K562 (cell line): ENCODE results near the gene TET2. TPM values are rescaled to one million over a fixed set of nuclear protein-coding genes. Genes with fewer than 3 reads are reported as not detected.

Experiments used
- ATAC-seq: fragments of 200-7000 bp; cut with Tn5 transposase; 3 replicates; pipeline ENCODE4 v1.9.1; 2020; ENCODE audit warnings: moderate library complexity
- BruUV-seq: library from RNA; stranded (reverse); fragments of 400-500 nt; replicated peaks from 2 replicates; lab custom pipeline; 2021; lab: Mats Ljungman, UMichigan
- CTCF ChIA-PET: fragments of 300-600 bp; formaldehyde crosslinking; extraction: SDS; loops from one replicate; lab custom pipeline; 2021; ENCODE audit warnings: low intra/inter-chr PET ratio; lab: Yijun Ruan, JAX
- POLR2A ChIA-PET: fragments of 300-600, 350-650 bp; sonication (Branson Sonifier 250); formaldehyde crosslinking; extraction: SDS; loops from one replicate; lab custom pipeline; 2021; ENCODE audit warnings: antibody characterized with exemption, inconsistent platforms; lab: Yijun Ruan, JAX
- DNase-seq, 4 experiments: peaks; one replicate each; pipeline versions ENCODE4 v3.0.0 to v3.0.0-alpha.2; 2011 to 2018; ENCODE audit warnings: low spot score in 3 of 4, mixed read lengths in 3 of 4; ENCODE audit errors: extremely low read depth in 1 of 4
- FAIRE-seq: peaks from 2 replicates; lab custom pipeline; 2011; peaks lifted over from hg19 to GRCh38; lab: Jason Lieb, UNC
- H2AFZ ChIP-seq: 2 replicates; pipeline ENCODE4 v1.6.0; 2011; ENCODE audit warnings: low read depth, low read length, control low read depth, inconsistent platforms
- H3K27ac ChIP-seq: fragments of 200-600 bp; 3 replicates; pipeline ENCODE4 v1.8.0; 2011; ENCODE audit warnings: low read depth, mild to moderate bottlenecking, control low read depth, inconsistent platforms, low read length, moderate library complexity, mixed read lengths; ENCODE audit errors: extremely low read depth
- H3K27me3 ChIP-seq, 2 experiments: fragments of 300-600 bp in 1 of 2; 2 replicates in 1 of 2; 3 replicates in 1 of 2; pipeline versions ENCODE4 v1.6.0 to v1.8.0; 2011; ENCODE audit warnings: inconsistent platforms in 2 of 2, low read length in 2 of 2, mild to moderate bottlenecking in 1 of 2, mixed read lengths in 1 of 2, moderate library complexity in 1 of 2; ENCODE audit not compliant: control insufficient read depth in 2 of 2, insufficient read depth in 2 of 2
- H3K36me3 ChIP-seq: fragments of 300-600 bp; 3 replicates; pipeline ENCODE4 v1.8.0; 2011; ENCODE audit warnings: mild to moderate bottlenecking, low read length, inconsistent platforms; ENCODE audit not compliant: control insufficient read depth, insufficient read depth
- H3K4me1 ChIP-seq, 2 experiments: fragments of 200-600 bp in 1 of 2; replicated peaks in 1 of 2; 2 replicates in 1 of 2; 3 replicates in 1 of 2; pipeline versions ENCODE4 v1.5.1 to v1.8.0; 2011; ENCODE audit warnings: inconsistent platforms in 2 of 2, low read length in 2 of 2, mild to moderate bottlenecking in 1 of 2, mixed read lengths in 1 of 2, moderate library complexity in 1 of 2; ENCODE audit not compliant: control insufficient read depth in 2 of 2, insufficient read depth in 2 of 2
- H3K4me2 ChIP-seq: 2 replicates; pipeline ENCODE4 v1.6.1; 2011; ENCODE audit warnings: low read length, control low read depth, inconsistent platforms, mixed read lengths; ENCODE audit not compliant: insufficient read depth
- H3K4me3 ChIP-seq: fragments of 200-600 bp; sonication (generic), shearing (Covaris generic); 2 replicates; pipeline ENCODE4 v1.5.1; 2016; ENCODE audit warnings: control low read depth, inconsistent platforms
- H3K79me2 ChIP-seq: fragments of 200-600 bp; 3 replicates; pipeline ENCODE4 v1.8.0; 2011; ENCODE audit warnings: low read length, inconsistent platforms; ENCODE audit not compliant: control insufficient read depth, insufficient read depth
- H3K9ac ChIP-seq, 2 experiments: 2 replicates each; pipeline versions ENCODE4 v1.6.0 to v1.6.1; 2011; ENCODE audit warnings: low read depth in 2 of 2, low read length in 2 of 2, control low read depth in 1 of 2, inconsistent platforms in 1 of 2, mild to moderate bottlenecking in 1 of 2, mixed read lengths in 1 of 2; ENCODE audit not compliant: insufficient read depth in 1 of 2
- H3K9me1 ChIP-seq: one replicate; pipeline ENCODE4 v1.6.0; 2011; ENCODE audit warnings: inconsistent platforms, mild to moderate bottlenecking, low read length, moderate library complexity; ENCODE audit not compliant: control insufficient read depth, insufficient read depth
- H3K9me3 ChIP-seq: replicated peaks from 2 replicates; pipeline ENCODE4 v1.5.1; 2011; ENCODE audit warnings: low read depth, low read length, inconsistent platforms; ENCODE audit not compliant: control insufficient read depth, insufficient read depth
- H4K20me1 ChIP-seq: replicated peaks from 2 replicates; pipeline ENCODE4 v1.6.1; 2011; ENCODE audit warnings: low read length, inconsistent platforms, mixed read lengths; ENCODE audit not compliant: control insufficient read depth, insufficient read depth
- CCAR2 ChIP-seq: fragments of 200-400 bp; formaldehyde crosslinking; IDR thresholded peaks from 2 replicates; pipeline ENCODE4 v1.6.1; 2017; ENCODE audit warnings: mild to moderate bottlenecking, low read depth, low read length
- WGBS: fragments of 100-300 bp; shearing (Covaris generic); methylation state at CpG from one replicate; pipeline ENCODE4 v1.1.6; 2016; ENCODE audit warnings: low coverage, mixed read lengths; ENCODE audit not compliant: insufficient coverage; ENCODE audit errors: missing lambda C conversion rate; 5-methylcytosine and 5-hydroxymethylcytosine counted together
- in situ Hi-C: fragments of 300-500 bp; cut with MboI; formaldehyde crosslinking; loops from 4 replicates; pipeline ENCODE4 v1.15.0; 2018; ENCODE audit warnings: inconsistent platforms, mixed read lengths
- intact Hi-C: fragments of 100-400 bp; cut with micrococcal nuclease; formaldehyde crosslinking; loops from 2 replicates; pipeline ENCODE4 v1.14.2; 2022
- polyA plus RNA-seq, 8 experiments: library from polyadenylated mRNA; depleted of rRNA in 4 of 8; stranded (reverse) in 5 of 8; unstranded in 3 of 8; fragments of >200 nt; fragmentation: Nextera tagmentation in 2 of 8; fragmentation: Illumina TruSeq in 1 of 8; extraction: Ambion mirVana in 2 of 8; extraction: Trizol in 1 of 8; gene quantifications; 2 replicates each; pipeline versions ENCODE4 v1.2.1 to v1.2.3, GENCODE V29; 2011 to 2014; ENCODE audit warnings: inconsistent platforms in 1 of 8, missing spikeins in 1 of 8
- total RNA-seq, 7 experiments: library from RNA; depleted of rRNA in 6 of 7; stranded (reverse); fragments of >200 nt in 6 of 7; fragmentation: Illumina TruSeq in 2 of 7; extraction: Trizol in 2 of 7; gene quantifications; 2 replicates each; pipeline versions ENCODE4 v1.2.1 to v1.2.3, GENCODE V29; 2011 to 2021; ENCODE audit warnings: low replicate concordance in 1 of 7
- TF ChIP-seq, protein P1 (sequence below): fragments of 450-650 bp; IDR thresholded peaks from 2 replicates; pipeline ENCODE4 v1.6.1; 2016; ENCODE audit warnings: mild to moderate bottlenecking

The TET2 gene
- total and polyA plus RNA-seq, 9 of the 15 experiments (the other 6 are each of a cell fraction or from before 2014, with no cell fraction given): 0.80 to 11.1 (median 4.9) TPM

DNA sequence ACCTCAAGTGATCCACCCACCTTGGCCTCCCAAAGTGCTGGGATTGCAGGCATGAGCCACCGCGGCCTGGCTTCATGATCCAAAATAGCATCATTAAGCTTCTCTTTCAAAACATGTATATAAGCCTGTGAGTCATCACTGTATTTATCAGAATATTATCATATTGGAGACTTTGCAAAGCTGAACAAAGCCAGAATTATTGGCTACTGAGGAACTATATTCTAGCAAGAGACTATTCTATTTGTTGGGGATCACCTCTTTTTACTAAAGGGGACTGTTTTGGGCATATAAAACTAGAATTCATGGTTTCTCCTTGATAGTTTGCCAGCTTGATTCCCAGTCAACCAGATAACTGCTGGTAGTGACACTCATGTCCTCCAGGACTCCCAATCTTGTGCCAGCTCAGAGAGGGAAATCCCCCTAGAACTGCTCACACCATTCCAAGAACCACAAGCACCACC, 40.1 kb downstream of the TET2 start:
- no peak for TF ChIP-seq CCAR2
- TF ChIP-seq, protein P1, sequence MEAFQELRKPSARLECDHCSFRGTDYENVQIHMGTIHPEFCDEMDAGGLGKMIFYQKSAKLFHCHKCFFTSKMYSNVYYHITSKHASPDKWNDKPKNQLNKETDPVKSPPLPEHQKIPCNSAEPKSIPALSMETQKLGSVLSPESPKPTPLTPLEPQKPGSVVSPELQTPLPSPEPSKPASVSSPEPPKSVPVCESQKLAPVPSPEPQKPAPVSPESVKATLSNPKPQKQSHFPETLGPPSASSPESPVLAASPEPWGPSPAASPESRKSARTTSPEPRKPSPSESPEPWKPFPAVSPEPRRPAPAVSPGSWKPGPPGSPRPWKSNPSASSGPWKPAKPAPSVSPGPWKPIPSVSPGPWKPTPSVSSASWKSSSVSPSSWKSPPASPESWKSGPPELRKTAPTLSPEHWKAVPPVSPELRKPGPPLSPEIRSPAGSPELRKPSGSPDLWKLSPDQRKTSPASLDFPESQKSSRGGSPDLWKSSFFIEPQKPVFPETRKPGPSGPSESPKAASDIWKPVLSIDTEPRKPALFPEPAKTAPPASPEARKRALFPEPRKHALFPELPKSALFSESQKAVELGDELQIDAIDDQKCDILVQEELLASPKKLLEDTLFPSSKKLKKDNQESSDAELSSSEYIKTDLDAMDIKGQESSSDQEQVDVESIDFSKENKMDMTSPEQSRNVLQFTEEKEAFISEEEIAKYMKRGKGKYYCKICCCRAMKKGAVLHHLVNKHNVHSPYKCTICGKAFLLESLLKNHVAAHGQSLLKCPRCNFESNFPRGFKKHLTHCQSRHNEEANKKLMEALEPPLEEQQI: no peak
- CTCF ChIA-PET: no interaction called here
- Histone ChIP-seq H3K9me1 (no peaks in the 10 kb centered on the region), H3K36me3 (no peaks in the 10 kb centered on the region; the same call in 2 of the 3 replicates), H2AFZ (no peak overlapping the region), H3K4me3 (no peak overlapping the region), H3K9ac (no peak overlapping the region), H3K4me1 (no peaks in the 10 kb centered on the region), H3K27ac (no peak overlapping the region), H3K4me2 (no peak overlapping the region), H3K79me2 (no peaks in the 10 kb centered on the region), H3K9me3 (no peaks in the 10 kb centered on the region), H3K27me3 (no peaks in the 10 kb centered on the region), H4K20me1 (no peaks in the 10 kb centered on the region; the same call in 1 of the 2 replicates)
- FAIRE-seq (no peak), ATAC-seq (no peak), DNase-seq (no peak)
- BruUV-seq: no TSS peak
- POLR2A ChIA-PET: interaction anchor here (0.5 to 0.9 kb wide), 2 partner anchors 10 to 522 kb away, joined by 3 read pairs; partner anchors contain the start of genes GSTCD and INTS12
- intact Hi-C loops (no loop called here), in situ Hi-C loops (no loop called here)
- WGBS: 29% methylated on average over 2 of the region's 2 CpGs
